Activated CD4-positive, alpha-beta T cell treated with anti-CD3 and anti-CD28 coated beads, Interleukin-2, amount 50 U/mL, for 24 hours (primary cell): Measurements from ENCODE around the gene LRRC74A.
"Not testable (repeated sequence)": the region's sequence is repeated elsewhere in the genome, so short reads cannot be mapped to it uniquely, and the experiment has no call there.

Source experiments
- DNase-seq, 2 donors: peaks; one replicate each; pipeline ENCODE4 v3.0.0-alpha.2; 2020; ENCODE audit warnings: low read depth in 1 of 2, low spot score in 1 of 2

Gene LRRC74A

GRCh38 chr14:76884394-76884793, 58.2 kb downstream of the LRRC74A start:
- no peak for DNase-seq

GRCh38 chr14:76884853-76885276, 58.7 kb downstream of the LRRC74A start:
- DNase-seq: no peak

DNA sequence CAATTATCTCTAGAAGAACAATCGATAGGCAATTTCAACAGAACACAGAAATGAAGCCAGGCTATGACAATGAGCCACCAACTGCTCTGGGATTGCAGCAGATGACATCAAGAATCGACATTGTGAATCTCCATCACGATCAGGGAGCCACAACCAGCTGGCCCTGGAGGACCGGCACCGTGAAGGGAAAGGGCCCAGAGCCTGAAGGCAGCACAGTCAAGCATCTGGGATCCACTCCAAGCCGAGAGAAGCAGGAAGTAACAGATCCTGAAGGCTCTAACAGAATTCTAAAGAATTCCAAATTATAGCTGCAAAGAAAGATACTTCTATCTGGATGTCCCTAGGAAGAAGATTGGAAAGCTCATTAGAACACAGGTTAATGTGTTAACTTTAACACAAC, 61.0 kb downstream of the LRRC74A start:
- no peak for DNase-seq

DNA sequence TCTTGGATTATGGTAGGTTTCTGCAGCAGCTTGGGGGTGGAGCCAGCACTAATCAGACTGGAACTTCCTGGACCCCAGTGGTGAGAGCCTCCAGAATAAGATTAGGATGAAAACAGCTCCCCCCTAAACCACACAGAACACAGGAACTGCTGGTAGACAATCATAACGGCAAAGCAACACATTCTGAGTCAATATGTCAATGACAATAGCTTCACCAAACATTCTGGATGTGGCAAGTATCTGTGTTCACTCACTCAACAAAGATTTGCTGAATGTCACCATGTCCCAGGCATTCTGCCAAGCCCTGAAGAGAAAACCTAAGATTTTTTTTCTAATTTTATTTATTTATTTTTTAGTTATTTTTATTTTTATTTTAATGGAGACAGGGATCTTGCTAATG, 65.2 kb downstream of the LRRC74A start:
- no peak for DNase-seq

GRCh38 chr14:76894308-76894707, 68.1 kb downstream of the LRRC74A start:
- DNase-seq: no peak

GRCh38 chr14:76898006-76898405, 71.8 kb downstream of the LRRC74A start:
- DNase-seq: not testable (repeated sequence)

DNA sequence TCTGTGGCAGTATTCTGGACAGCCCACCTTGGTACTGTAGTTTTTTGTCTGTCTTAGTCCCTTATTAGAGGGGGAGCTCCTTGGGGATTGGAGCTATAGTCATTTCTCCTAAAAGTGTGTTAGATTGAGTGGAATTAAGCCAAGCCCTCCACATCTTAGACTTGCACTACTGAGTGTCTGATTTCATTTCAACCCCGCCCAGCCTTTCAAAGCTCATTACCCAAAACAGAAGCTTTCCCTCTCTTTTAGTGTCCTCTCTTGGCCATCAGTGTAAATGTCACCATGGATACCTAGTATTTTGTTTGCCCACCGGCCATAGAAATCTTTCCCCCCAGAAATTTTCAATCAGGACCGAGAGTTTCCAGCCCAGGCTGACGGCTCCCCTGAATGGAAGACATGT, 74.5 kb downstream of the LRRC74A start:
- DNase-seq: no peak

DNA sequence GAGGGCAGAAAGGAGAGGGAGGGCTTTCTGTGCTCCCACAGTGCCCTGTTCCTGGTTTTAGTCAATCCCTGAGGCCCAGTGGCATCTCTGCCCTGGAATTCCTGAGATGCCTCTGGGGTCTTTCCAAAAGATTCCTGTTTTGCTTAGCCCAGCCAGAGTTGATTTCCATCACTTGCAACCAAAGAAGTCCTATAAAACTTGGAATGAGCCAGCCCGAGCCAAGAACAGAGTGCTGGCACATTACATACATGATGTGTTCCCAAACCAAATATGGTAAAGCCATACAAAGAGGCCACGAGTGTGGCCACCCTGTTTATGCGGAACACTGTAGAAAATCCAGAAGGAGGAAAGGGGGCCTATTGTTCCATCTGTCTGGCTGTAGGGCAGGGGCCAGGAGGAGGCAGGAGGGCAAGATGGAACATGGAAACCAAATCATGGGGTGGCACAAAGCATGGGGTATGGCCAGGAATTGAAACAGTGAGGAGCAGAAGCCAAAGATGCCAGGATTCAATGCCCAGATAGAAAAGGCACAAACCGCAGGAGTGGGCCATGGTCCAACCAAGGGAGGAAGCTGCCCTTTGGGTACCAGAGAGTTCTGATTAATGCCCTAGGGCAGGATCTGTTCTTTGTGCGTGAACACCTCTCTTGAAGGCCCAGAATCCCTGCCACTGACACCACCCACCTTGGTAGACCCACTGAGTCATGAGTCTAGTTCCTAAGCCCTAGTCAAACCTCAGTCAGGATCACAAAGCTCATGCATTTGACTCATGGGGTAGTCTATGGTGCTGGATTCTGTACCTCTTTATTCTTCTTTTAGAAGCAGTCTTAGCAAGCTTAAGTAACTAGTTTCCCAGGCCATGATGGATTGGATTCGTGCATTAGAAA, 75.2 kb downstream of the LRRC74A start:
- DNase-seq: no peak

- no peak for DNase-seq
Measured at GRCh38 chr14:76902591-76902990, 76.4 kb downstream of the LRRC74A start.

- no peak for DNase-seq
Measured at GRCh38 chr14:76904100-76904739, 78.0 kb downstream of the LRRC74A start.

- DNase-seq: peak; percentile 57 to 66
Measured at GRCh38 chr14:76904740-76905569, 78.7 kb downstream of the LRRC74A start.

GRCh38 chr14:76908834-76909233, 82.6 kb downstream of the LRRC74A start:
- DNase-seq: no peak

DNA sequence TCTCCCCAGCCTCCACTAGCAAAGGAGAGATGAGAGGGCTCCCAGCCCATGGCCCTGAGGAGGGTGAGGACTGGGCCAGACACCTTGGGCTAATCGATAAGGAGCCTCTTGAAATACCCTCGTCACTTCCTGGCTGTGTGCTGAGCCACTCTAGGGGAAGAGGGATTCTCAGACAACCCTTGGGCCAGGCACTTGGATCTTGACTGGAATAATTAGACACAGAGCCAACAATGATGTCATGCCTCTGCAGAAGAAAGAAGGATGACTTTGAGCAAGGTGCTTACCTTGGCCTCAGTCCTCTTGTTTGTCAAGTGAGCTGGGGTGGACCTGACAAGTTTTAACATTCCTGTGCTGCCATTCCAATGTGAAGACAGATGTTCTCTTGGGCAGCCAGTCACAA, 83.1 kb downstream of the LRRC74A start:
- DNase-seq: no peak

- no peak for DNase-seq
Measured at GRCh38 chr14:76910371-76910890, 84.2 kb downstream of the LRRC74A start.

DNA sequence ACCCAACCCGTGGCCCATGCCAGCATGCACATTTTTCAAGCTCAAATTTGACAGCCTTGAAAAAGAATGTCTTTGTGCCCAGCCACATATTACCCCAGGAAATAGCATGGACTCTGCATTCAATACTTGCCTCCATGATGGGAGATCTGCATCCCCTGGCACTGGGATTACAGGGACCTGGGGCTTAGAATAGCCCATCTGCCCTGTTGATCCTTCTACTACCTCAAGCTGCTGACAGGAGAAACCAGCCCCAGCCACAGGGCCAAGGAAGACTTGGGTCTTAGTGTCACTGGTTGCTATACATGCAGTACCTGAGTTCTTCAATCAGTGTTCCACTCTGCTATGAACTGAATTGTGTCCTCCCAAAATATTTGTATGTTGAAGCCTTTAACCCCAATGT, 85.3 kb downstream of the LRRC74A start:
- no peak for DNase-seq

DNA sequence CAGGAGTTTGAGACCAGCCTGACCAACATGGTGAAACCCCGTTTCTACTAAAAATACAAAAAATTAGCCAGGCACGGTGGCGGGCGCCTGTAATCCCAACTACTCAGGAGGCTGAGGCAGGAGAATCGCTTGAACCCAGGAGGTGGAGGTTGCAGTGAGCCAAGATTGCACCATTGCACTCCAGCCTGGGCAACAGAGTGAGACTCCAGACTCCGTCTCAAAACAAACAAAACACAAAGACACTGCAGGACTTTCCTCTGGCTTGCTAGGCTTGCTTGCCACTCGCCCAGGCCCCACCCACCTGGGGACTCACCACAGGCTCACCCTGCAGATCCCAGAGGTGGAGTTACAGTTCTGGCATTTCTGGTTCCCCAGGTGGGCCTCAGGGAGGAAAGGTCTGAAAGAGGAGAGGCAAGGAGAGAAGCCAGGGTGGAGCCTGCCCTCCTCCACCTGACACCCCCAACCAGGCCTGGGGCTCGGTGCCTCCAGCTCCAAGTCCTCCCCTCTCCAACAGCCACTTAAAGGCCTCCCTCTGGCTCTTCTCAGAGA, 88.4 kb downstream of the LRRC74A start:
- not testable (repeated sequence) for DNase-seq

- no peak for DNase-seq
Measured at GRCh38 chr14:76916040-76916715, 90.0 kb downstream of the LRRC74A start.

DNA sequence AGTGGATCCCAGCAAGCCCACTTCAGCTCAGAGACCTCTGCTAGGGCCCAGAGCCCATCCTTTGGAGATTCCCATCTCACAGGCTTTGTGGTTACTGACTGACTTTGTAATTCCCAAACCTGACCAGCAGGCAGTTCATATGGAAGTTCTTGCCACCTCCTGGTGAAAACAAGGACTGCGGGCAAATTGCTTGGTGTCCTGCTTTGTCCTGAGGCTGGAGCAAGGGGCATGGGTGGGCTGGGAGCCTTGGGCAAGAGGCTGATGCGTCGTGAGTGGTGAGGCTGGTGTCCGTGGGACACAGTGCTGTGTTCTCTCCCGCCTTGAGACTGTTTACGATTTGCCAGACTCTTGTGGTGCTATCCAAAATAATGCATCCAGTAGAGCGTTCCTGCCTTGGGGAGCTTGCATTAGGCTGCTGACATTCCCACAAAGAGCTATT, 91.0 kb downstream of the LRRC74A start:
- no peak for DNase-seq

- no peak for DNase-seq
Measured at GRCh38 chr14:76917745-76918255, 91.6 kb downstream of the LRRC74A start.

GRCh38 chr14:76918256-76918781, 92.1 kb downstream of the LRRC74A start:
- no peak for DNase-seq
